Neural cell (in vitro differentiated cells): ENCODE data around the gene TARS3. TPM values are rescaled to one million over a fixed set of nuclear protein-coding genes. Genes with fewer than 3 reads are reported as not detected.

Experiments
- H2AFZ ChIP-seq: fragments of 200-600, 300-800 bp; sonication (generic), shearing (Covaris generic); 2 replicates; pipeline ENCODE4 v1.6.0; 2014; ENCODE audit warnings: low read depth, mild to moderate bottlenecking, antibody characterized with exemption, low read length, moderate library complexity
- H3F3A ChIP-seq: fragments of 200-600 bp; shearing (Covaris generic); 2 replicates; pipeline ENCODE4 v1.6.1; 2016; ENCODE audit warnings: mild to moderate bottlenecking, moderate library complexity, mixed read lengths, antibody characterized with exemption, low read length; ENCODE audit not compliant: insufficient read depth, poor library complexity, severe bottlenecking
- H3K27ac ChIP-seq: fragments of 200-600, 300-800 bp; sonication (generic), shearing (Covaris generic); 2 replicates; pipeline ENCODE4 v1.5.1; 2014; ENCODE audit warnings: mild to moderate bottlenecking, low read length, moderate library complexity
- H3K27me3 ChIP-seq: fragments of 300-800, 200-600 bp; sonication (generic), shearing (Covaris generic); 2 replicates; pipeline ENCODE4 v1.6.0; 2014; ENCODE audit warnings: mild to moderate bottlenecking, low read depth, low read length, moderate library complexity; ENCODE audit not compliant: insufficient read depth
- H3K36me3 ChIP-seq: fragments of 300-800, 200-600 bp; sonication (generic), shearing (Covaris generic); 2 replicates; pipeline ENCODE4 v1.5.1; 2014; ENCODE audit warnings: mild to moderate bottlenecking, antibody characterized with exemption, low read length, moderate library complexity; ENCODE audit not compliant: insufficient read depth
- H3K4me2 ChIP-seq: fragments of 300-800, 200-600 bp; sonication (generic), shearing (Covaris generic); 2 replicates; pipeline ENCODE4 v1.6.0; 2014; ENCODE audit warnings: mild to moderate bottlenecking, low read length
- H3K4me3 ChIP-seq: fragments of 300-800, 200-600 bp; sonication (generic), shearing (Covaris generic); 2 replicates; pipeline ENCODE4 v1.5.1; 2014; ENCODE audit warnings: mild to moderate bottlenecking, low read length, moderate library complexity
- H3K79me2 ChIP-seq: fragments of 200-600 bp; shearing (Covaris generic); replicated peaks from 2 replicates; pipeline ENCODE4 v1.6.0; 2014; ENCODE audit warnings: mild to moderate bottlenecking, low read length, moderate library complexity; ENCODE audit not compliant: insufficient read depth
- H3K9ac ChIP-seq: fragments of 300-800, 200-600 bp; sonication (generic), shearing (Covaris generic); 2 replicates; pipeline ENCODE4 v1.6.1; 2016; ENCODE audit warnings: mild to moderate bottlenecking, low read length, mixed read lengths
- H3K9me2 ChIP-seq: fragments of 200-600 bp; shearing (Covaris generic); 2 replicates; pipeline ENCODE4 v1.6.1; 2016; ENCODE audit warnings: mild to moderate bottlenecking, low read length, mixed read lengths; ENCODE audit not compliant: insufficient read depth
- H3K9me3 ChIP-seq: fragments of 200-600, 300-800 bp; sonication (generic), shearing (Covaris generic); 2 replicates; pipeline ENCODE4 v1.6.1; 2016; ENCODE audit warnings: mild to moderate bottlenecking, mixed run types, low read length, moderate library complexity, mixed read lengths
- H4K20me1 ChIP-seq: fragments of 200-600 bp; shearing (Covaris generic); 2 replicates; pipeline ENCODE4 v1.6.1; 2016; ENCODE audit warnings: mild to moderate bottlenecking, mixed run types; ENCODE audit not compliant: insufficient read depth
- EP300 ChIP-seq: fragments of 450-650 bp; conservative IDR thresholded peaks from 2 replicates; pipeline ENCODE4 v1.6.1; 2014; ENCODE audit warnings: antibody characterized with exemption, mild to moderate bottlenecking, moderate library complexity; ENCODE audit not compliant: poor library complexity, severe bottlenecking
- EZH2 ChIP-seq: fragments of 200-600, 300-800 bp; shearing (Covaris generic), sonication (generic); IDR thresholded peaks from 2 replicates; pipeline ENCODE4 v1.6.1; 2014; ENCODE audit warnings: antibody characterized with exemption, low read length, borderline replicate concordance, mild to moderate bottlenecking; ENCODE audit not compliant: insufficient read depth, poor library complexity, severe bottlenecking
- MXI1 ChIP-seq: fragments of 450-650 bp; conservative IDR thresholded peaks from 2 replicates; pipeline ENCODE4 v1.6.1; 2014; ENCODE audit warnings: antibody characterized with exemption, mild to moderate bottlenecking; ENCODE audit not compliant: poor library complexity, severe bottlenecking
- POLR2AphosphoS5 ChIP-seq: IDR thresholded peaks from 2 replicates; pipeline ENCODE4 v1.6.1; 2012
- RAD21 ChIP-seq: fragments of 450-650 bp; conservative IDR thresholded peaks from 2 replicates; pipeline ENCODE4 v1.6.1; 2014; ENCODE audit warnings: antibody characterized with exemption, mild to moderate bottlenecking, moderate library complexity
- SMC3 ChIP-seq: fragments of 450-650 bp; conservative IDR thresholded peaks from 2 replicates; pipeline ENCODE4 v1.6.1; 2014; ENCODE audit warnings: antibody characterized with exemption, mild to moderate bottlenecking, moderate library complexity; ENCODE audit not compliant: poor library complexity
- TAF1 ChIP-seq: IDR thresholded peaks from 2 replicates; pipeline ENCODE4 v1.6.1; 2012; ENCODE audit warnings: low read depth
- polyA minus RNA-seq: library from RNA; depleted of rRNA, polyadenylated mRNA; stranded (reverse); fragments of >200 nt; gene quantifications from 2 replicates; pipeline ENCODE4 v1.2.3, GENCODE V29; 2014
- polyA plus RNA-seq: library from polyadenylated mRNA; depleted of rRNA; stranded (reverse); fragments of >200 nt; gene quantifications from 2 replicates; pipeline ENCODE4 v1.2.3, GENCODE V29; 2014
- TF ChIP-seq, protein P1 (sequence below): fragments of 450-650 bp; IDR thresholded peaks from 2 replicates; pipeline ENCODE4 v1.5.1; 2014; ENCODE audit warnings: antibody characterized with exemption, mild to moderate bottlenecking, moderate library complexity; ENCODE audit not compliant: poor library complexity, severe bottlenecking
- TF ChIP-seq, protein P2 (sequence below): IDR thresholded peaks from 2 replicates; pipeline ENCODE4 v1.6.1; 2012; ENCODE audit warnings: borderline replicate concordance

TARS3 gene
- polyA plus RNA-seq: 22.1 and 27.1 TPM in 2 replicates
- polyA minus RNA-seq: 39.4 and 46.3 TPM in 2 replicates

DNA sequence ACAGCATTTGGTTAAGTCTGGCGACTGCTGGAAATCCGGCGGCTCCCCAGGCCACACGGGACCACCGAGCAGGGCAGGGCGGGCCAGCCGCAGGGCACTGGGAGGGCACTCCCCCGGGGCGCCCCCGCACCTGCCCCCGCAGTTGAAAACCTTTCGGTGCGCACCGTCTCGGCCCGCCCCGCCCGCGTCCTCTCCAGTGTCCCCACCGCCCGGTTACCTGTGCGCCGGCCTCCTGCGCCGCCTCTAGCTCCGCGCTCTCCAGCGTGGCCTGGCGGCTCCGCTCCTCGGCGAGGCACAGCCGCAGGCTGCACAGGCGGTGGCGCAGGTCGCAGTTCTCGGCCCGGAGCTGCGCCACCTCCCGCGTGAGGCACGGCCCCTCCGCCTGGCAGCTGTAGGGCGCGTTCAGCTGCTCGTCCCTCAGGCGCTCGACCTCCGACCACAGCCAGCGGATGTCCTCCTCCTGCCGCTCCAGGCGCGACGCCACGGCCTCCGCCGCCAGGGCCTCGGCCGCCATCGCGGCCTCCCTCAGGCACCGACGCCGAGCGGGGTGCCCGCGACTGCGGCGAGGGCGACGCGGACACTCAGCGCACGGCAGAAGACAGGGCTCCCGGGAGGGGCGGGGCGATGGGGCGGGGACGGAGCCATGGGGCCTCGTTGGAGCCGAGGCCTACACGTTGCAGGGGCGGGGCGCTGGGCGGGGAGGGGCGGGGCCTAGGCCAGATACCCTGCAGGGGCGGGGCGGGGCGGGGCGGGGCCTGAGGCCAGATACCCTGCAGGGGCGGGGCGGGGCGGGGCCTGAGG is at the start of gene TARS3:
TARS3 (minus strand) TSS at position 600 of the 801 bp plus-strand sequence; CDS start at position 514, 86 bp downstream.
- no peaks in the 10 kb centered on the region for H3K79me2 ChIP-seq
- peak within 1 kb of the TSS; percentile 95 for H3K4me2 ChIP-seq
- H3F3A ChIP-seq: no peaks in the 10 kb centered on the region
- no peaks in the 10 kb centered on the region for H3K27me3 ChIP-seq
- no peaks in the 10 kb centered on the region for H4K20me1 ChIP-seq
- H3K9me3 ChIP-seq: no peaks in the 10 kb centered on the region
- no peak for TF ChIP-seq TAF1
- TF ChIP-seq, protein P1, sequence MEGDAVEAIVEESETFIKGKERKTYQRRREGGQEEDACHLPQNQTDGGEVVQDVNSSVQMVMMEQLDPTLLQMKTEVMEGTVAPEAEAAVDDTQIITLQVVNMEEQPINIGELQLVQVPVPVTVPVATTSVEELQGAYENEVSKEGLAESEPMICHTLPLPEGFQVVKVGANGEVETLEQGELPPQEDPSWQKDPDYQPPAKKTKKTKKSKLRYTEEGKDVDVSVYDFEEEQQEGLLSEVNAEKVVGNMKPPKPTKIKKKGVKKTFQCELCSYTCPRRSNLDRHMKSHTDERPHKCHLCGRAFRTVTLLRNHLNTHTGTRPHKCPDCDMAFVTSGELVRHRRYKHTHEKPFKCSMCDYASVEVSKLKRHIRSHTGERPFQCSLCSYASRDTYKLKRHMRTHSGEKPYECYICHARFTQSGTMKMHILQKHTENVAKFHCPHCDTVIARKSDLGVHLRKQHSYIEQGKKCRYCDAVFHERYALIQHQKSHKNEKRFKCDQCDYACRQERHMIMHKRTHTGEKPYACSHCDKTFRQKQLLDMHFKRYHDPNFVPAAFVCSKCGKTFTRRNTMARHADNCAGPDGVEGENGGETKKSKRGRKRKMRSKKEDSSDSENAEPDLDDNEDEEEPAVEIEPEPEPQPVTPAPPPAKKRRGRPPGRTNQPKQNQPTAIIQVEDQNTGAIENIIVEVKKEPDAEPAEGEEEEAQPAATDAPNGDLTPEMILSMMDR: peak; percentile 64
- TF ChIP-seq RAD21: peak; percentile 61
- TF ChIP-seq EP300: peak; percentile 70
- TF ChIP-seq, protein P2, sequence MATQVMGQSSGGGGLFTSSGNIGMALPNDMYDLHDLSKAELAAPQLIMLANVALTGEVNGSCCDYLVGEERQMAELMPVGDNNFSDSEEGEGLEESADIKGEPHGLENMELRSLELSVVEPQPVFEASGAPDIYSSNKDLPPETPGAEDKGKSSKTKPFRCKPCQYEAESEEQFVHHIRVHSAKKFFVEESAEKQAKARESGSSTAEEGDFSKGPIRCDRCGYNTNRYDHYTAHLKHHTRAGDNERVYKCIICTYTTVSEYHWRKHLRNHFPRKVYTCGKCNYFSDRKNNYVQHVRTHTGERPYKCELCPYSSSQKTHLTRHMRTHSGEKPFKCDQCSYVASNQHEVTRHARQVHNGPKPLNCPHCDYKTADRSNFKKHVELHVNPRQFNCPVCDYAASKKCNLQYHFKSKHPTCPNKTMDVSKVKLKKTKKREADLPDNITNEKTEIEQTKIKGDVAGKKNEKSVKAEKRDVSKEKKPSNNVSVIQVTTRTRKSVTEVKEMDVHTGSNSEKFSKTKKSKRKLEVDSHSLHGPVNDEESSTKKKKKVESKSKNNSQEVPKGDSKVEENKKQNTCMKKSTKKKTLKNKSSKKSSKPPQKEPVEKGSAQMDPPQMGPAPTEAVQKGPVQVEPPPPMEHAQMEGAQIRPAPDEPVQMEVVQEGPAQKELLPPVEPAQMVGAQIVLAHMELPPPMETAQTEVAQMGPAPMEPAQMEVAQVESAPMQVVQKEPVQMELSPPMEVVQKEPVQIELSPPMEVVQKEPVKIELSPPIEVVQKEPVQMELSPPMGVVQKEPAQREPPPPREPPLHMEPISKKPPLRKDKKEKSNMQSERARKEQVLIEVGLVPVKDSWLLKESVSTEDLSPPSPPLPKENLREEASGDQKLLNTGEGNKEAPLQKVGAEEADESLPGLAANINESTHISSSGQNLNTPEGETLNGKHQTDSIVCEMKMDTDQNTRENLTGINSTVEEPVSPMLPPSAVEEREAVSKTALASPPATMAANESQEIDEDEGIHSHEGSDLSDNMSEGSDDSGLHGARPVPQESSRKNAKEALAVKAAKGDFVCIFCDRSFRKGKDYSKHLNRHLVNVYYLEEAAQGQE: peak; percentile 65
- peak; percentile 70 for TF ChIP-seq SMC3
- TF ChIP-seq POLR2AphosphoS5: peak; percentile 75
- TF ChIP-seq MXI1: peak; percentile 92
- no peak for TF ChIP-seq EZH2
- peak within 1 kb of the TSS; percentile 83 for H3K9ac ChIP-seq
- peak within 1 kb of the TSS; percentile 69 for H3K27ac ChIP-seq
- peak within 1 kb of the TSS; percentile 89 for H3K4me3 ChIP-seq
- H3K9me2 ChIP-seq: no peaks in the 10 kb centered on the region
- peak within 1 kb of the TSS; percentile 24 for H2AFZ ChIP-seq
- no peaks in the 10 kb centered on the region for H3K36me3 ChIP-seq

DNA sequence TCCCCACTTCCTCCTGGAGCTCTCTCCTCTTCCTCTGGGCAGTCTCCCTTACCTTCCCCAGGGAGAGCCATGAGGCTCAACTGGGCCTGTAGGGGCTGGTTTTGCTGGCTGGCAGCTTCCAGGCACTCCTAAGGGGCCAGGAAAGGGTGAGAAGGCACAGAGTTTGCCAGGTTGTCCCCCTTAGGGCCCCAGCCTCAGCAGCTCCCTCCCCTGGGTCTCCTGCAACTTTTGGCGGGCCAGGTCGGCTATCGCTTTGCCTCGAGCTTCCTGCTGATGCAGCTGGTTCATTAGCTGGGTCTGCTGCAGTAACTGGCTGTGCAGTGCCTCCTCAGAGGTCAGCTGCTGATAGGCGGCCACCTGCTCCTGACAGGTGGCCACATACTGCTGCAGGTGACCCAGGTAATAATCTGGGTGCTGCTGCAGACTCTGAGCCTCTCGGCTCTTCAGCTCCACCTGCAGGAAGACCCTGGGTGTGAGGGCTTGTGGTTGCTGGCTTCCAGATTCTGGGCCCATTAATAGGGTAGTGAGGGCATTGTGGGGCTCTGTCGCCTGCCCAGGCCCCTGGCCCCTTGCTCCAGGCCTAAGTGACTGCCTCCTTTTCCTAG is 49.3 kb upstream of the TARS3 start:
- H3K27ac ChIP-seq: no peak overlapping the region
- no peak overlapping the region for H3K4me3 ChIP-seq
- TF ChIP-seq EZH2 (no peak), EP300 (no peak), TAF1 (no peak), POLR2AphosphoS5 (no peak), SMC3 (no peak), MXI1 (no peak), RAD21 (no peak)
- TF ChIP-seq, protein P1: no peak
- TF ChIP-seq, protein P2: no peak
- H3K79me2 ChIP-seq: no peaks in the 10 kb centered on the region
- H3K9me2 ChIP-seq: no peaks in the 10 kb centered on the region
- no peaks in the 10 kb centered on the region for H3K9me3 ChIP-seq
- H3K36me3 ChIP-seq: no peaks in the 10 kb centered on the region
- no peak overlapping the region for H2AFZ ChIP-seq
- H3K4me2 ChIP-seq: no peak overlapping the region
- no peaks in the 10 kb centered on the region for H3F3A ChIP-seq
- H3K9ac ChIP-seq: no peak overlapping the region
- no peaks in the 10 kb centered on the region for H3K27me3 ChIP-seq
- H4K20me1 ChIP-seq: no peaks in the 10 kb centered on the region
